Peyer's patch (tissue), 4 donors: ENCODE results near the gene ARHGEF7. TPM values are rescaled to one million over a fixed set of nuclear protein-coding genes. Genes with fewer than 3 reads are reported as not detected.

Experiments
- DNase-seq, 3 donors: peaks; one replicate each; pipeline ENCODE4 v3.0.0-alpha.2; 2017 to 2019
- H3K27ac ChIP-seq, 4 donors: fragments of 200-600 bp; sonication (generic); one replicate each; pipeline ENCODE4 v1.5.1; 2016 to 2019
- H3K27me3 ChIP-seq, 2 donors: fragments of 200-600 bp; sonication (generic); one replicate each; pipeline ENCODE4 v1.5.1; 2019
- H3K36me3 ChIP-seq, 3 donors: fragments of 200-600 bp; sonication (generic); one replicate each; pipeline ENCODE4 v1.5.1; 2016 to 2019
- H3K4me1 ChIP-seq, 4 donors: fragments of 200-600 bp; sonication (generic); one replicate each; pipeline ENCODE4 v1.5.1; 2016 to 2019
- H3K4me3 ChIP-seq, 4 donors: fragments of 200-600 bp; sonication (generic); 1 replicate in 3 of 4; 2 replicates in 1 of 4; pipeline ENCODE4 v1.5.1; 2016 to 2019; ENCODE audit warnings: mild to moderate bottlenecking in 1 of 4
- H3K9me3 ChIP-seq, 4 donors: fragments of 200-600 bp; sonication (generic); one replicate each; pipeline ENCODE4 v1.5.1; 2016 to 2019; ENCODE audit warnings: mild to moderate bottlenecking in 1 of 4
- POLR2A ChIP-seq, 2 donors: fragments of 450-650 bp; IDR thresholded peaks; one replicate each; pipeline ENCODE4 v1.5.1; 2017; ENCODE audit warnings: antibody characterized with exemption in 2 of 2, mild to moderate bottlenecking in 2 of 2, moderate library complexity in 2 of 2
- total RNA-seq, 4 donors: library from RNA; depleted of rRNA; stranded (reverse); fragments of >200 nt; gene quantifications; one replicate each; pipeline ENCODE4 v1.1.0, GENCODE V29; 2016
- TF ChIP-seq, protein P1 (sequence below), 6 experiments: fragments of 450-650 bp in 4 of 6; fragments of 200-600 bp in 2 of 6; sonication (generic) in 1 of 6; IDR thresholded peaks; one replicate each; pipeline ENCODE4 v1.5.1; 2017 to 2019; ENCODE audit warnings: antibody characterized with exemption in 6 of 6, mild to moderate bottlenecking in 3 of 6, moderate library complexity in 1 of 6

Gene ARHGEF7
- total RNA-seq, 4 donors from 2014 or later = 58.1 to 117 (median 95.5) TPM

DNA sequence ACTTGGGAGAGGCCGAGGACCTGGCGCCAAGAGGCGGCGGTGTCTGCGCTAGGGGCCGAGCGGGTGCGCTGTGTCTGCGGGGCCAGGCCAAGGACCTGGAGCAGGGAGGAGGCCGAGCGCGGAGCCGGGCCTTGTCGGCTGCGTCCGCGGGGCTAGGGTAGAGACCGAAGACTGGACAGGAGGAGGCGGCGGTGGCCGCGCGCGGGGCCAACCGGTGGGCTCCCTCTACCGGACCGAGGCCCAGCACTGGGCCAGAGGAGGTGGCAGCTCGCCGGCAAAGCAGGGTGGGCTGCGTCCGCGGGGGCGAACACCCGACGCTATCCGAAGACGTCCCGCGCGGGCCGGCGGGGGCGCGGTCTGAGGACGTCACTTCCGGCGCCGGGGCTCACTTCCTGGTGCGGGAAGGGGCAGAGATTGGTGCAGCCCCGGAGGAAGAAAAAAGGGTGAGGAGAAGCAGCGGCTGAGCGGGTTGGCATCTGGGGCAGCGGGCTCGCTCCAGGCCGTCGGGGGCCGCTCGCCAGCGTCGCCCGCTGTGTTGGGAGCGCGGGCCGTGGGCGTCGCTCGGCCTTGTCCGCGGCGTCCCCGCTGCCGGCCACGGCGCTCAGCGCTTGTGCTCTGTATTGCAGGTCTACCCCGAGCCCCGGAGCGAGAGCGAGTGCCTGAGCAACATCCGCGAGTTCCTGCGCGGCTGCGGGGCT lies 38.3 kb downstream of the ARHGEF7 start:
- TF ChIP-seq POLR2A (IDR thresholded peaks at IDR 0.05) = peak; percentile 79 to 80
- TF ChIP-seq, protein P1, sequence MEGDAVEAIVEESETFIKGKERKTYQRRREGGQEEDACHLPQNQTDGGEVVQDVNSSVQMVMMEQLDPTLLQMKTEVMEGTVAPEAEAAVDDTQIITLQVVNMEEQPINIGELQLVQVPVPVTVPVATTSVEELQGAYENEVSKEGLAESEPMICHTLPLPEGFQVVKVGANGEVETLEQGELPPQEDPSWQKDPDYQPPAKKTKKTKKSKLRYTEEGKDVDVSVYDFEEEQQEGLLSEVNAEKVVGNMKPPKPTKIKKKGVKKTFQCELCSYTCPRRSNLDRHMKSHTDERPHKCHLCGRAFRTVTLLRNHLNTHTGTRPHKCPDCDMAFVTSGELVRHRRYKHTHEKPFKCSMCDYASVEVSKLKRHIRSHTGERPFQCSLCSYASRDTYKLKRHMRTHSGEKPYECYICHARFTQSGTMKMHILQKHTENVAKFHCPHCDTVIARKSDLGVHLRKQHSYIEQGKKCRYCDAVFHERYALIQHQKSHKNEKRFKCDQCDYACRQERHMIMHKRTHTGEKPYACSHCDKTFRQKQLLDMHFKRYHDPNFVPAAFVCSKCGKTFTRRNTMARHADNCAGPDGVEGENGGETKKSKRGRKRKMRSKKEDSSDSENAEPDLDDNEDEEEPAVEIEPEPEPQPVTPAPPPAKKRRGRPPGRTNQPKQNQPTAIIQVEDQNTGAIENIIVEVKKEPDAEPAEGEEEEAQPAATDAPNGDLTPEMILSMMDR (IDR thresholded peaks at IDR 0.05) = peak in 2 of 6 experiments; percentile 12 to 28
- DNase-seq = peak; percentile 88 to 96 (median 96)
- peak overlapping the region; percentile 86 to 98 (median 94) for H3K27ac ChIP-seq
- H3K27me3 ChIP-seq = no peaks in the 10 kb centered on the region
- peak overlapping the region; percentile 71 to 99 (median 88) for H3K4me3 ChIP-seq
- no peaks in the 10 kb centered on the region for H3K36me3 ChIP-seq
- H3K9me3 ChIP-seq = no peaks in the 10 kb centered on the region
- peaks cover 0 to 19% (median 8%) of the 10 kb centered on the region in 4 donors for H3K4me1 ChIP-seq

DNA sequence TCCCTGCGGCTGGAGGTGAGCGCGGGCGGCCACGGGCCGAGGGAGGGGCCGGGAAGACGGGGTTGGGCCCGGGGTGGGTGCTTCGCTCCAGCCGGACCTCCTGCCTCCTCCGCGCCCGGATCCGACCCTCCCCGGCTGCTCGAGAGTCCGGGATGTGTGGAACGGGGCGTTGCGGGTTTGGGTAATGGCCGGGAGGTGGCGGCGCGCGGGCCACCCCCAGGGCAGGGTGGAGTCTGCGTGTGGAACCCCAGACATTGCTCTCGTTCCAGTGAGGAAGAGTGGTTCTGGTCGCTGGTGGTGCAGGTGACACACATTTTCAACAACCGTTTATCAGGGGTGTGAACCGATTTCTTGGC lies 38.8 kb downstream of the ARHGEF7 start:
- peak overlapping the region; percentile 71 to 99 (median 88) for H3K4me3 ChIP-seq
- H3K4me1 ChIP-seq = peaks cover 0 to 19% (median 8%) of the 10 kb centered on the region in 4 donors
- TF ChIP-seq, protein P1 (IDR thresholded peaks at IDR 0.05) = peak in 1 of 6 experiments; percentile 26
- no peak for TF ChIP-seq POLR2A (IDR thresholded peaks at IDR 0.05)
- no peaks in the 10 kb centered on the region for H3K27me3 ChIP-seq
- no peaks in the 10 kb centered on the region for H3K36me3 ChIP-seq
- peak; percentile 57 to 82 (median 73) for DNase-seq
- peak overlapping the region; percentile 86 to 98 (median 94) for H3K27ac ChIP-seq
- H3K9me3 ChIP-seq = no peaks in the 10 kb centered on the region

GRCh38 chr13:111156421-111156820 lies 41.3 kb downstream of the ARHGEF7 start:
- DNase-seq = no peak
- Histone ChIP-seq H3K4me1 (peaks cover 0 to 19% (median 8%) of the 10 kb centered on the region in 4 donors), H3K36me3 (peaks cover 0 to 3% (median 0%) of the 10 kb centered on the region in 3 donors), H3K27ac (no peak overlapping the region), H3K27me3 (no peaks in the 10 kb centered on the region), H3K4me3 (no peak overlapping the region), H3K9me3 (no peaks in the 10 kb centered on the region)
- no peak for TF ChIP-seq POLR2A (IDR thresholded peaks at IDR 0.05)
- TF ChIP-seq, protein P1 (IDR thresholded peaks at IDR 0.05) = no peak

GRCh38 chr13:111158136-111158805 lies 43.2 kb downstream of the ARHGEF7 start:
- H3K4me3 ChIP-seq = no peak overlapping the region
- peaks cover 0 to 15% (median 9%) of the 10 kb centered on the region in 4 donors for H3K4me1 ChIP-seq
- no peak for DNase-seq
- no peaks in the 10 kb centered on the region for H3K9me3 ChIP-seq
- peaks cover 0 to 3% (median 0%) of the 10 kb centered on the region in 3 donors for H3K36me3 ChIP-seq
- no peaks in the 10 kb centered on the region for H3K27me3 ChIP-seq
- no peak for TF ChIP-seq POLR2A (IDR thresholded peaks at IDR 0.05)
- H3K27ac ChIP-seq = no peak overlapping the region

- H3K4me3 ChIP-seq = no peak overlapping the region
- H3K27ac ChIP-seq = no peak overlapping the region
- peaks cover 0 to 3% (median 0%) of the 10 kb centered on the region in 3 donors for H3K36me3 ChIP-seq
- no peak for DNase-seq
- H3K9me3 ChIP-seq = no peaks in the 10 kb centered on the region
- H3K27me3 ChIP-seq = no peaks in the 10 kb centered on the region
- TF ChIP-seq POLR2A (IDR thresholded peaks at IDR 0.05) = no peak
- TF ChIP-seq, protein P1 (IDR thresholded peaks at IDR 0.05) = no peak
- H3K4me1 ChIP-seq = peaks cover 0 to 11% (median 5%) of the 10 kb centered on the region in 4 donors
Observed at GRCh38 chr13:111159362-111160320, 44.5 kb downstream of the ARHGEF7 start.
